Measurements from ENCODE around the gene GAPDHS.

- no peak for TF ChIP-seq POLR2A (IDR thresholded peaks at IDR 0.05)
- TF ChIP-seq, protein P1, sequence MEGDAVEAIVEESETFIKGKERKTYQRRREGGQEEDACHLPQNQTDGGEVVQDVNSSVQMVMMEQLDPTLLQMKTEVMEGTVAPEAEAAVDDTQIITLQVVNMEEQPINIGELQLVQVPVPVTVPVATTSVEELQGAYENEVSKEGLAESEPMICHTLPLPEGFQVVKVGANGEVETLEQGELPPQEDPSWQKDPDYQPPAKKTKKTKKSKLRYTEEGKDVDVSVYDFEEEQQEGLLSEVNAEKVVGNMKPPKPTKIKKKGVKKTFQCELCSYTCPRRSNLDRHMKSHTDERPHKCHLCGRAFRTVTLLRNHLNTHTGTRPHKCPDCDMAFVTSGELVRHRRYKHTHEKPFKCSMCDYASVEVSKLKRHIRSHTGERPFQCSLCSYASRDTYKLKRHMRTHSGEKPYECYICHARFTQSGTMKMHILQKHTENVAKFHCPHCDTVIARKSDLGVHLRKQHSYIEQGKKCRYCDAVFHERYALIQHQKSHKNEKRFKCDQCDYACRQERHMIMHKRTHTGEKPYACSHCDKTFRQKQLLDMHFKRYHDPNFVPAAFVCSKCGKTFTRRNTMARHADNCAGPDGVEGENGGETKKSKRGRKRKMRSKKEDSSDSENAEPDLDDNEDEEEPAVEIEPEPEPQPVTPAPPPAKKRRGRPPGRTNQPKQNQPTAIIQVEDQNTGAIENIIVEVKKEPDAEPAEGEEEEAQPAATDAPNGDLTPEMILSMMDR (IDR thresholded peaks at IDR 0.05): no peak
Measured at GRCh38 chr19:35500611-35501010, 32.6 kb upstream of the GAPDHS start.
